GM18511 (cell line): ENCODE data around the gene DGAT2.
A peak's percentile ranks its signal among the peaks of the same experiment; 100 is the strongest.

Experiments
- ATAC-seq: cut with Tn5 transposase; IDR thresholded peaks from one replicate; pipeline ENCODE4 v1.9.1; 2021; ENCODE audit warnings: mild to moderate bottlenecking, moderate library complexity; ENCODE audit not compliant: unreplicated experiment

The DGAT2 gene

GRCh38 chr11:75821202-75821601 lies 52.6 kb downstream of the DGAT2 start:
- no peak for ATAC-seq

GRCh38 chr11:75822541-75822940 lies 54.0 kb downstream of the DGAT2 start:
- ATAC-seq = no peak

DNA sequence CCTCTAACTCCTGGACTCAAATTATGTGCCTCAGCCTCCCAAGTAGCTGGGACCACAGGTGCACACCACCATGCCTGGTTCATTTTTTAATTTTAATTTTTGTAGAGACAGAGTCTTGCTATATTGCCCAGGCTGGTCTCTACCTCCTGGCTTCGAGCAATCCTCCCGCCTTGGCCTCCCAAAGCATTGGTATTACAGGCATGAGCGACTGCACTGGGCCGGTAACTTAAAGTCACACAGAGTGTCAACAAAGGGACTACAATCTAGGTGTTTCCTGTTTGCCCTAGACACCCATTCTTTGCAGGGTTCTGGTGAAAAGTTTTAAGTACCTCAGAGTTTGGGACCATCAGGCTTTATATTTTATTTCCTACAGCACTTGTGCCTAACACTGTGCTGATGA lies 54.8 kb downstream of the DGAT2 start:
- ATAC-seq = no peak

DNA sequence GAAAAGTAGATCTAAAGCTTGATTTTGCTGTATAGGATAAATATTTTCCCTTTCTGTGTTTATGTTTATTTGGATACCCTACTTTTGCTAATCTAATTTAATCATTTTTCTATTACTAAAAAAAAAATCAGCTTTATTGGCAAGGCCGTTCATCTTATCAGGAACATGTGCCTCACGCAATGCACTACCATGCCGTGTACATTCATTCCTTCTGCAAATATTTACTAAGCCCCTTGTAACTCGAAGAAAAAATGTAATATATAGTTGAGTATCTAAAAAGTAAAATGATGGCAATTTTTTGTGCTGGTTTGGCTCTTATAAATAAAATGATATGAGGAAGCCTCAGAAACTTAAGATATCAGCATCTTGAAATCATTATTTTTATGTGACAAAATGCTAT lies 55.4 kb downstream of the DGAT2 start:
- no peak for ATAC-seq

DNA sequence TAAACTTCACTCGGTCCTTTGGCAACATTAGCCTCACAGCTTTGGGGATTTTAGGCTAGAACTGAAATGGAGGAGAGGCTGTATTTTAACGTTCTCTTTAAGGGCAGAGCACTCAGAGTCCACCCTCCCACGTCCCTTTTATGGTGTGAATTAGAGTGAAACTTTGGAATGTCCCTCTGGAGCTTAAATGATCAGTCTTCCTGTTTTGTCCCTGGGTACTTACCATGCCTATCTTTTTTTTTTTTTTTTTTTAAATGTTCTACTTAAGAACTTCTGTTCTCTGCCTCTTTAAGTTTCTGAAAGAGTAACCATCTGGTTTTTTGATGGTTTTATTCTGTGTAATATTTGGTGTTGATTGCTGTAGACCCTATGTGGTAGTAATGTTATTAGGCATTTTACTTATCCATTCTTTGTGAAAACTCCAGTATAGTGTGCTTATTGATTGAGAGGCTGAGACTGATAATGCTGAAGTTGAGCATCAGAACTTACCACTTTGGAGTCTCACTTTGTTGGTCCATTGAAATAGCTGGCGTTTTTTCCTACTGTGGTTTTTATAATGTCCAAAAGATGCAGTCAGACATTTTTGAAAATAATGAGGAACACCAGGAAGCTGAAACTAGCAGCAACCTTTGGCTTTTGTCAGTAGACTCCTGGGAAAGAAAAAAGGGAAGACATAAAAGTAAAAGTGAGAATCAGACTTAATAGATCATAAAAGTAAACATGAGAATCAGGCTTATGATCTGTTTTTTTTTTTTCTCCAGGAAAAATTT lies 58.1 kb downstream of the DGAT2 start:
- no peak for ATAC-seq

GRCh38 chr11:75827562-75827961 lies 59.0 kb downstream of the DGAT2 start:
- ATAC-seq = no peak

- ATAC-seq = no peak
Observed at GRCh38 chr11:75831915-75832502, 63.4 kb downstream of the DGAT2 start.

GRCh38 chr11:75834728-75835127 lies 66.2 kb downstream of the DGAT2 start:
- ATAC-seq = no peak

GRCh38 chr11:75836417-75836816 lies 67.8 kb downstream of the DGAT2 start:
- peak; percentile 67 for ATAC-seq

DNA sequence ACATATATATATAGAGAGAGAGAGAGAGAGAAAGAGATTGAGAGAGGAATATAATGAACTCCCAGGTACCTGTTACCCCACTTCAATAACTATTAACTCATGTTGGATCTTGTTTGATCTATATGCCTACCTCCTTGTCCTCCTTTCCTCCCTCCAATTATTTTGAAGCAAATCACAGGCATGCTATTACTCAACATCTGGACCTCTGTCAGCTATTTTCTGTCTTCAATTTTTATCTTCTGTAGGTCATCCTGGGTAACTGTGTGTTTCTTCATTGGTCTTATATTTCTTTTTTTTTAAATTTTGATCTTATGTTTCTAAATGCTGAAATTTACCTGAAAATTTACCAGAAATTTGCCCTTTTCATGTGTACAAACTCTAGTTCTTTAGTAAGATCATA lies 71.3 kb downstream of the DGAT2 start:
- ATAC-seq = no peak

DNA sequence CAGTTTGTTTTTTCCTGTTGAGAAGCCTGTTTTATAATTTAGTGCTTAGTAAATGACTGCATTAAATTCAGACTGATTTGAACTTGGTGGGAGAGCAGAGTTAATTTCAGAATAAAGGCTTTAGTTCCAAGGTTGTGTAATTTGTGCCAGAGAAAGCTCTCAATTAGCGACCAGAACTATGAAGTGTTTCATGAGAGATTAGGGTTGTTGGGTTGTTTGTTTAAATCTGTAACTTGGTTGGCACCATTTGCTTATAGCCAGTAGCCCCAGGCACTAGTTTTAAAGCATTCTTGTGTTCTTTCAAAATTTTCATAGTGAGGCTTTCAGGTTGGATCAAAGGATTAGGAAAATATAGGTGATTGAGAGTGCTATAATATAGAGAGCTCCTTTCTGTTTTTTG lies 71.9 kb downstream of the DGAT2 start:
- no peak for ATAC-seq

GRCh38 chr11:75841739-75842138 lies 73.2 kb downstream of the DGAT2 start:
- no peak for ATAC-seq

DNA sequence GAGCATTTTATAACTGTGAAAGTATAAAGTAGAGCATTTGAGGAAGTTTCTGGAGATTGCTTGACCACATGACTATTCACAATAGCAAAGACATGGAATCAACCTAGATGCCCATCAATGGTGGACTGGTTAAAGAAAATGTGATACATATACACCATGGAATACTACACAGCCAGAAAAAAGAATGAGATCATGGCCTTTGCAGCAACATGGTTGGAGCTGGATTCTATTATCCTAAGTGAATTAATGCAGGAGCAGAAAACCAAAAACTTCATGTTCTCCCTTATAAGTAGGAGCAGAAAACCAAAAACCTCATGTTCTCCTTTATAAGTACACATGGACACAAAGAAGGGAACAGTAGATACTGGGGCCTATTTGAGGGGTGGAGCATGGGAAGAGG lies 76.7 kb downstream of the DGAT2 start:
- no peak for ATAC-seq

- no peak for ATAC-seq
Observed at GRCh38 chr11:75849894-75850293, 81.3 kb downstream of the DGAT2 start.

DNA sequence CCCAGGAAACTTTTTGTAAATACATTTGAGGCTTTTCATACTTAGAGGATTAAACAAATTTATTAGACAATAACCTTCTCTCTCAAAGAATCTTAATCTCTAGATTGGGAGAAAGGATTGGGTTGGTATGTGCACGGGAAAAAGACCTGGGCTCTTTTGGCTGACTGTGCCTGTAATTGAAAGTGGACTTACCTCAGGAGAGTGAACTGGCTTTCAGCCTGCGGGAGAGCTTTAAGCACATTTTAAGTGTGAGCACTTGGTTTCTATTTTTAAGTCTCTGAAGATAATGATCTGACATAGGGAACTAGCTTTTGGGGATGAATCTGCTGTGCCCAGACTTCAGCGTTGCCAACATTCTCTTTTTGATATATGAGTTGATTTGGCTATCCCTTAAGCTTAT lies 82.2 kb downstream of the DGAT2 start:
- no peak for ATAC-seq
